Rectal smooth muscle tissue (tissue), 1 donor: ENCODE results near the gene ATP2B1.
"Not testable (repeated sequence)": the region's sequence is repeated elsewhere in the genome, so short reads cannot be mapped to it uniquely, and the experiment has no call there.

Experiments
- H3K27ac ChIP-seq: one replicate; pipeline ENCODE4 v1.7.0; 2013; ENCODE audit warnings: low read depth, low read length, inconsistent platforms
- H3K27me3 ChIP-seq: one replicate; pipeline ENCODE4 v1.7.0; 2013; ENCODE audit warnings: low read length; ENCODE audit not compliant: control insufficient read depth, insufficient read depth
- H3K36me3 ChIP-seq: one replicate; pipeline ENCODE4 v1.7.0; 2013; ENCODE audit warnings: low read length; ENCODE audit not compliant: control insufficient read depth, insufficient read depth
- H3K4me1 ChIP-seq: one replicate; pipeline ENCODE4 v1.7.0; 2013; ENCODE audit warnings: low read length; ENCODE audit not compliant: control insufficient read depth, insufficient read depth
- H3K4me3 ChIP-seq: one replicate; pipeline ENCODE4 v1.7.0; 2013; ENCODE audit warnings: low read length
- H3K9ac ChIP-seq: one replicate; pipeline ENCODE4 v1.7.0; 2013; ENCODE audit warnings: low read length

ATP2B1 gene

GRCh38 chr12:89708565-89709156 is at the start of gene ATP2B1:
Gene ATP2B1, minus strand, starts transcription at chr12:89708838. Its CDS starts 52,952 bp downstream, at chr12:89655886.
- Histone ChIP-seq H3K36me3 (no peaks in the 10 kb centered on the region), H3K27me3 (no peaks in the 10 kb centered on the region), H3K4me3 (peak within 1 kb of the TSS; percentile 94), H3K27ac (peak within 1 kb of the TSS; percentile 98), H3K4me1 (no peaks in the 10 kb centered on the region), H3K9ac (peak within 1 kb of the TSS; percentile 72)

GRCh38 chr12:89757987-89758386 is 49.3 kb upstream of the ATP2B1 start:
- not testable (repeated sequence) for H3K4me1 ChIP-seq, H3K9ac ChIP-seq, H3K27me3 ChIP-seq, H3K4me3 ChIP-seq, H3K36me3 ChIP-seq, H3K27ac ChIP-seq

GRCh38 chr12:89756585-89757398 is 48.2 kb upstream of the ATP2B1 start:
- Histone ChIP-seq H3K4me1 (no peaks in the 10 kb centered on the region), H3K27me3 (no peaks in the 10 kb centered on the region), H3K27ac (no peak overlapping the region), H3K36me3 (no peaks in the 10 kb centered on the region), H3K4me3 (no peak overlapping the region), H3K9ac (no peak overlapping the region)

GRCh38 chr12:89756194-89756584 is 47.6 kb upstream of the ATP2B1 start:
- Histone ChIP-seq H3K4me1 (no peaks in the 10 kb centered on the region), H3K4me3 (no peak overlapping the region), H3K9ac (no peak overlapping the region), H3K27ac (no peak overlapping the region), H3K36me3 (no peaks in the 10 kb centered on the region), H3K27me3 (no peaks in the 10 kb centered on the region)

GRCh38 chr12:89753997-89754396 is 45.4 kb upstream of the ATP2B1 start:
- H3K27ac ChIP-seq, result no peak overlapping the region
- H3K4me1 ChIP-seq, result no peaks in the 10 kb centered on the region
- no peak overlapping the region for H3K4me3 ChIP-seq
- H3K36me3 ChIP-seq, result no peaks in the 10 kb centered on the region
- H3K27me3 ChIP-seq, result no peaks in the 10 kb centered on the region
- H3K9ac ChIP-seq, result no peak overlapping the region

GRCh38 chr12:89752341-89752740 is 43.7 kb upstream of the ATP2B1 start:
- H3K4me1 ChIP-seq, result no peaks in the 10 kb centered on the region
- no peak overlapping the region for H3K27ac ChIP-seq
- no peak overlapping the region for H3K9ac ChIP-seq
- no peaks in the 10 kb centered on the region for H3K36me3 ChIP-seq
- H3K27me3 ChIP-seq, result no peaks in the 10 kb centered on the region
- no peak overlapping the region for H3K4me3 ChIP-seq

GRCh38 chr12:89750389-89751351 is 42.0 kb upstream of the ATP2B1 start:
- no peaks in the 10 kb centered on the region for H3K4me1 ChIP-seq
- no peak overlapping the region for H3K27ac ChIP-seq
- no peaks in the 10 kb centered on the region for H3K27me3 ChIP-seq
- no peaks in the 10 kb centered on the region for H3K36me3 ChIP-seq
- H3K4me3 ChIP-seq, result no peak overlapping the region
- H3K9ac ChIP-seq, result no peak overlapping the region

- Histone ChIP-seq H3K27ac (no peak overlapping the region), H3K4me3 (no peak overlapping the region), H3K9ac (no peak overlapping the region), H3K36me3 (no peaks in the 10 kb centered on the region), H3K27me3 (no peaks in the 10 kb centered on the region), H3K4me1 (no peaks in the 10 kb centered on the region)
Observed at GRCh38 chr12:89748791-89749190, 40.2 kb upstream of the ATP2B1 start.

GRCh38 chr12:89745286-89745685 is 36.6 kb upstream of the ATP2B1 start:
- Histone ChIP-seq H3K27me3 (no peaks in the 10 kb centered on the region), H3K27ac (no peak overlapping the region), H3K9ac (no peak overlapping the region), H3K4me1 (no peaks in the 10 kb centered on the region), H3K36me3 (no peaks in the 10 kb centered on the region), H3K4me3 (no peak overlapping the region)

GRCh38 chr12:89742337-89743022 is 33.8 kb upstream of the ATP2B1 start:
- H3K4me1 ChIP-seq, result no peaks in the 10 kb centered on the region
- no peaks in the 10 kb centered on the region for H3K36me3 ChIP-seq
- H3K9ac ChIP-seq, result no peak overlapping the region
- H3K27ac ChIP-seq, result no peak overlapping the region
- H3K4me3 ChIP-seq, result no peak overlapping the region
- H3K27me3 ChIP-seq, result no peaks in the 10 kb centered on the region

GRCh38 chr12:89740943-89741342 is 32.3 kb upstream of the ATP2B1 start:
- no peaks in the 10 kb centered on the region for H3K4me1 ChIP-seq
- H3K9ac ChIP-seq, result no peak overlapping the region
- no peaks in the 10 kb centered on the region for H3K27me3 ChIP-seq
- no peak overlapping the region for H3K27ac ChIP-seq
- H3K36me3 ChIP-seq, result no peaks in the 10 kb centered on the region
- H3K4me3 ChIP-seq, result no peak overlapping the region

GRCh38 chr12:89736995-89737394 is 28.4 kb upstream of the ATP2B1 start:
- Histone ChIP-seq H3K4me1 (no peaks in the 10 kb centered on the region), H3K4me3 (no peak overlapping the region), H3K9ac (no peak overlapping the region), H3K27me3 (no peaks in the 10 kb centered on the region), H3K36me3 (no peaks in the 10 kb centered on the region), H3K27ac (no peak overlapping the region)
